Embryonic facial prominence (tissue), 1 donor: ENCODE results near the gene CDH13.

ENCODE experiments used
- DNase-seq: peaks from one replicate; pipeline ENCODE4 v3.0.0-alpha.2; 2016; ENCODE audit errors: extremely low spot score

The CDH13 gene

GRCh38 chr16:82694239-82694874 lies 67.6 kb downstream of the CDH13 start:
- DNase-seq, result no peak

DNA sequence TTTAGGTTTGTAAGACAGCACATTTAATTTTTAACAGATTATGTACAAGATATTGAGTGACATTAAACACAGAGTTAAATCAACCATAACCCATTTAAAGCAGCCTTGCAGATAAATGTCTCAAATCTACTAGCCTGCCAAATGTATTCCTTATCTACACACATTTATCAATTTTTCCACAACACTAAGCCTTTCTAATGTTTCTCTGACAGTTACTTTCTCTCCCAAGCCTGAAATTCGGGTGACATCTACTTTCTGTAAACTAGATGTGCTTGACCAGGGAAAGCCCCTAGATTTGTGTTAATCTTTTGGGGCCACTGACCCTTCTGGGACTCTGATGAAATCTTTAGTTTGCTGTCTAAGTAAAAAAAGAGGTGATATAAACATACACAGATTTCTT lies 69.0 kb downstream of the CDH13 start:
- DNase-seq, result no peak

- no peak for DNase-seq
These were observed 72.5 kb downstream of the CDH13 start for GRCh38 chr16:82699260-82699659.

- DNase-seq, result no peak
These were observed 73.1 kb downstream of the CDH13 start for GRCh38 chr16:82699711-82700495.

GRCh38 chr16:82700541-82701235 lies 73.9 kb downstream of the CDH13 start:
- DNase-seq, result no peak

DNA sequence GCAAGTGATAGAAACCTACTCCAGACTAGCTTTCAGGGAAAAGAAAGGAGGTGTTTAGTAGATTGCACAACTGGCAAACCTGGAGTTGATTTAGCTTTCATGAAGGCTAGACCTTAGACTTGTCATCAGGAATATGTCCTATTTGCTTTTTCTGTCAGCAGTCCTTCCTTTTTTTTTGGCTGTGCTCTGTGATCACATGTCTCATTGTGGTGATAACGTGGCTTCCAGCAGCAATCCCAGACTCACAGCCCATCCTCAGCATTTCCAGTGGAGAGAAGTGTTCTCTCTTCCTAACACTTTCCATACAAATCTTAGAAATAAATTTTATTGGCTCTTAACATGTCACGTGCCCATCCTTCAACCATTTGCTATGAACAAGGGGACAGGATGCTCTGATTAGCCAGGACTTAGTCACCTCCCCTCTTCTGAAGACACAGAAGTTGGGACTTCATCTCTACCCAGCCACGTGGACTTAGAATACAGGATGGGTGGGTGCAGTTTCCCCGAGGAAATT lies 74.7 kb downstream of the CDH13 start:
- no peak for DNase-seq

DNA sequence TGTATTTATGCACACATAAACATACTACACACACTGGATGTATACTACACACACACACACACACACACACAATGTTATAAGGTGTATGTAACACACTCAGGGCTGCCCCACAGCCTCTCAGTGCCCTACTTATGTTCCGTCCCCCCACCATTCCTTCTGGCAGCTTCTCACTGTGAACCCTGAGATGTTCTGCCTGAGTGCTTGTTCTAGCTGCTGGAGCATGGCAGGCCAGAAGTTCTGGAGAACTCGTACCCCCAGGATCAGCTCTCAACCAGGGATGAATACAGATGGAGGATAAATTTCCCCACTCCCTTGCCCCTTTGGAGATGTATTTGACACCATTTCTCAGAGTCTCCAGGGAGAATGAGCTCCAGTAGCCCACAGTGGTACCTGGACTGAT lies 76.4 kb downstream of the CDH13 start:
- DNase-seq, result no peak

DNA sequence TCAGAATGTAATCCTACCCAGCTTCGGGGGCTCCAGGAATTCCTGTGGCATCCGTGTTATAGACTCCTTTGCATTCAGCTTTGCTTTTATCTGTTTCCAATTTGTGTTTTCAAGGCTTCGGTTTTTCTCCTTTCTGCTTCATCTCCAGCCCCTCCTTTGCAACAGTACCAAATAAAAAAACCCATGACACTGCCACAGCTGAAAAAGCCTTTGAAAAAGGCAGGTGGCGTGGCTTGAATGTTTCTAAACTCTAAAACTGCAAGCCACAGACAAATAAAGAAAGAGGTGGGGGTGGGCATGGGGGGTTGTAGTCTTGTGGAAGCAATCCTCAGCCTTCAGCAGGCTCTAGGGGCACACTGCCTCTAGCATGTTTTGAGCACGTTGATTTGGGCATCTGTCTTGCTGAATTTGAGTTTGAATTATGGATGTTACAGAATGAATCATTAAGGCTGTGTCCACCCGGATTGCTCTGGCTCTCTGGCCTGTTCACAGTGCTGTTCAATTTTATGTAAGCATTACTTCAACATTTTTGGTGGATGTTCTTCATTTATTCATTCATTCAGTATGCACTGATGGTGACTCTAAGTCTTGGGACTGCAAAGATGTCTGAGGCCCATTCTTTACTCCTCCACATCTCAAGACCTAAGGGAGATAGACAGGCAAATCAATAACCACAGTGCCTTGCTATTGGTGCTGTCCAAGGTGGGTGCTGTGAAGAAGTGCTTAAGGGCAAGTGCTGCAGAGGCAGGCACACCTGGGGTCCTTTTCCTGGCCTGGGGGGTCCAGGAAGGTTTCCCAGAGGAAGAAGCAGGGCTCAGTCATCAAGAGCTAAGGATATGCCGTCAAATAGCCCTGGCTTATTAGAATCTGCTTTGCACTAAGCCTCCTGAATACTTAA lies 77.4 kb downstream of the CDH13 start:
- no peak for DNase-seq

DNA sequence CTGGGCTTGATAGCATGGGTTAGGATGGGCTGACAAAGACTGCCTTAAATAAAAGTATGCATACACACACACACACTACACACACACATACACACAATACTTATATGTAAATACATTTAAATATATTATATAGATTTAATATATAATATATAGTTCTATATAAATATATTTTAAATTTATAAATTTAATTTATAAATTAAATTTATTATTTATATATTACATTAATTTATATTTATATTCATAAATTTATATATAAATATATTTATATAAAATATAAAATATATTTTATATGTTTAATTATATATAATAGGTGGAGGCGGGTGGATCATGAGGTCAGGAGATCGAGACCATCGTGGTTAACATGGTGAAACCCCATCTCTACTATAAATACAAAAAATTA lies 83.2 kb downstream of the CDH13 start:
- DNase-seq, result no peak

- DNase-seq, result no peak
These were observed 87.0 kb downstream of the CDH13 start for GRCh38 chr16:82713778-82714177.

DNA sequence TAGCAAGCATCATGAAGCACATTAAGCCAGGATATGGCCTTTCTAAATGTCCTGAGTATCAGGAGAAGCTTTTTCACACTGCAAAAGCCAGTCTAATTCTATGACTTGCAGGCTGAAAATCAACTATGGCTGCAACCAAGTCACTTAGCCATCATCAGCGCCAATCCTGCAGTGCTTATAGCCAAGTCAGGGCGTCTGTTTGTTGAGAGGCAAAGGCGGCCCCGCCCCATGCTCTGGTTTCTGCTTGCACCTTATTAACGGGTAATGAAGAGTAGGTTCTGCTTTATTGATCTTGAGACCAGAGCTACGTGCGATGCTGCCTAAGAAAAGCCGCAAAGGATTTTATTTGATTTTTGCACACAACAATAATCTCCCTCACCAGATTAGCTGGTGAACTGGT lies 88.4 kb downstream of the CDH13 start:
- DNase-seq, result no peak

DNA sequence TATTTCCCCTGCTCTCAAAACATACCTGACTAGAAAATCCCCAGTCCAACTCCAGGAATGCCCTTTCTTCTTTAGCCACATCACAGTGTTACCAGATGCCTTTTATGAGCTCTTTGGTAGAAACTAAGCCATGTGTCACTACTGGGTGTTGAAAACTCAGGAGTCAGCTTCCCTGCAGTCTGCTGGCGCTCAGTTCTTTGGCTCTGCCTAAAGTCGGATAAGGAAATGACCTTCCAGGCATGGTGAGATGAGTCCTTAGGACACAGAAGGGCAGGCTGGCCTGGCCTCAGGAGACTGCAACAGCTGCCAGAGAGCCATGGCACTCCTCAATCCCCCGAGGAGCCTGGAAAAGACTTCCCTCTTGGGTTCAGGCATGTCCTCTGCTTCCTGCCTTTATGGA lies 89.1 kb downstream of the CDH13 start:
- DNase-seq, result no peak

DNA sequence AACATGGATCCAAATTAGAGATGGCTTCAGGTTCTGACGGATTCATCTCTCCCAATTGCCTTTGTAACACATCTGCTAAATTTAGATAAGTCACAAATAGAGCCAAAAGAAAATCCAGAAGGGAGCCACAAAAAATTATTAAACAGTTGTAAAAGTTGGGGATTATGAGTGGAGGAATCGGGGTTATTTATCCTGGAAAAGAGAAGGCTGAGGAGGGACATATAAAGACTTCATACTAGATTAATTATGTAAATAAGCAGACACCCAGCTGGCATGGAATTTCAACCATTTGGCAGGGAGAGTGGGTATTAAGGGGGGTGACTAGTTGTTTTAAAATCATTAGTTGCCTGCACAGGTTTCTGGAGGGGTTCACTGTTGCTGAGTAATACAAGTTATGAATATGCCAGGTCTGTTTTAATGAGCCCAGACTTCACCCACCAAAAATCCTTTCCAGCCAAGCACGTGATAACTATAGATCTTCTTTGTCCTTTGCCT lies 89.6 kb downstream of the CDH13 start:
- no peak for DNase-seq

- no peak for DNase-seq
These were observed 93.6 kb downstream of the CDH13 start for GRCh38 chr16:82720414-82720813.

DNA sequence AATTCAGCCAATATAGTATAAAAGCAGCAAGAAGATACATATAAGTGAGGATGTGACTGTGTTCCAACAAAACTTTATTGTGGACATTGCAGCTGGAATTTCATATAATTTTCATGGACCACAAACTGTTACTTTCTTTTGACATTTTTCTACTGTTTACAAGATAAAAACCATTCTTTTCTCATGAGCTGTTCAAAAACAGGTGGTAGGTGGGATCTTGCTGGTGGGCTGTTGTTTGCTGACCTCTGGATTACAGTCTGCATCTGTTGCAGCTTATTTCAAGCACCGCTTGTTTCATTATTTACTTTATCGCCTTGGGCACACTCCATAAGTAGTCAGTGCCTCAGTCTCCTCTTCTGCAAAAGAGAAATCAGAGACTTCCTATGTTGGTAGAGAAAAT lies 99.5 kb downstream of the CDH13 start:
- no peak for DNase-seq

- no peak for DNase-seq
These were observed 102.1 kb downstream of the CDH13 start for GRCh38 chr16:82728901-82729300.

DNA sequence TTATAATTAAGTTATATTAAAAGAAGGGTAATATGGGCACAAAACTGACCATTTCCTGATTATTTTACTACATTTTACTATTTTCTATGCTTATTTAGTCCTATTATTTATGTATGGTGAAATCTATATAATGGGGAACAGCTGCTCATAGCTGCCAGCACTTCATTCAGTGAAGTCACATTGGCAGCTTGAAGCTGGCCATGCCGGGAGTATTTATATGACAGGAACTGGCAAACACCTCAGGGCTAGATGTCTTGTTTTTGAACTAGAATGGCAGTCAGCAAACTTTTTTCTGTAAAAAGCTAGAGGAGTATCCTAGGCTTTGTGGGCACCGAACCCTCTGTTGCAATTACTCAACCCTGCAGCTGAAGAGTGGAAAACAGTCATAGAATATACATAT lies 104.1 kb downstream of the CDH13 start:
- no peak for DNase-seq

- no peak for DNase-seq
These were observed 105.7 kb downstream of the CDH13 start for GRCh38 chr16:82732461-82732860.

DNA sequence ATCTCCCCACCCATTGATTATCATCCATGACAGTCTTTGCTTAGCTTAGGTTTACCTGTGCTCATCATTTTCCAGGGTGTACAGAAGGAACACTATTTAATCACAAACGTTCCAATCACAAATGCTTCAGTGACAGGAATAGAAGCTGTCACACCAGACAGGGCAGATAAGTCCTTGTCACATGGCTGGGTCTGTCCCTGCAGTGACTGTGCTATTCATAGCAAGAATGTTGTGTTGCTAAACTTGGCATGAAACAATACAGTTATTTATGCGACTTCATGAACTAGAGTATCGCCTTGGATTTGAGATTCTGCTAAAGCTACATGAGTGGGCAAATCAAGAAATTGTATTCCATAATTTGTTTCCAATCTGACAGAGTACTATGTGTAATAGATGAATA lies 108.4 kb downstream of the CDH13 start:
- DNase-seq, result no peak

DNA sequence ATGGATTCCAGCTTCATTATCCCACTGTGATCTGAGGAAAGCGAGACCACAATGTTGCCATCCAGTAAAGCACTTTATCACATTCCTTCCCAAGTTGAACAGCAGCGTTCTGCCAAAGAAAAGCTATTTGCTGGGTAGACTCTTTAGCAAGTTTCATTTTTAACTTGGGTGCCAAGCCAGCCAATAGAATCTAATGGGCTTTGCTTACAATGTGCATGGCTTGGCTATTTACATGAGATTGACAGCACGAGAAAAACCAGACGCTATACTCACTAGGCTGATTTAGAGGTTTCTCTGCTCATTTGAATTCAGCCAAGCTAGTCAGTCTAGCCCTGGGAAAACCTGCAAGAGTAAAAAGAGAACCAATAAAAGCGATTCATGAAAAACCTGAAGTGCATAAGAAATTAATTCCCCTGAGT lies 108.9 kb downstream of the CDH13 start:
- DNase-seq, result no peak

- DNase-seq, result no peak
These were observed 109.5 kb downstream of the CDH13 start for GRCh38 chr16:82736224-82736623.

GRCh38 chr16:82738699-82739098 lies 111.9 kb downstream of the CDH13 start:
- DNase-seq, result no peak
